Tibial nerve (tissue), 3 donors: ENCODE results near the gene GDE1.

ENCODE experiments used
- POLR2A ChIP-seq, 2 donors: fragments of 450-650 bp; IDR thresholded peaks; one replicate each; pipeline ENCODE4 v1.6.1; 2017; ENCODE audit warnings: antibody characterized with exemption in 2 of 2, mild to moderate bottlenecking in 2 of 2, moderate library complexity in 2 of 2
- TF ChIP-seq, protein P1 (sequence below), 5 experiments: fragments of 200-600 bp in 3 of 5; fragments of 450-650 bp in 2 of 5; sonication (generic) in 3 of 5; IDR thresholded peaks; one replicate each; pipeline ENCODE4 v1.5.1; 2016 to 2019; ENCODE audit warnings: antibody characterized with exemption in 5 of 5, mild to moderate bottlenecking in 3 of 5, moderate library complexity in 2 of 5

- TF ChIP-seq POLR2A (IDR thresholded peaks at IDR 0.05) = no peak
- TF ChIP-seq, protein P1, sequence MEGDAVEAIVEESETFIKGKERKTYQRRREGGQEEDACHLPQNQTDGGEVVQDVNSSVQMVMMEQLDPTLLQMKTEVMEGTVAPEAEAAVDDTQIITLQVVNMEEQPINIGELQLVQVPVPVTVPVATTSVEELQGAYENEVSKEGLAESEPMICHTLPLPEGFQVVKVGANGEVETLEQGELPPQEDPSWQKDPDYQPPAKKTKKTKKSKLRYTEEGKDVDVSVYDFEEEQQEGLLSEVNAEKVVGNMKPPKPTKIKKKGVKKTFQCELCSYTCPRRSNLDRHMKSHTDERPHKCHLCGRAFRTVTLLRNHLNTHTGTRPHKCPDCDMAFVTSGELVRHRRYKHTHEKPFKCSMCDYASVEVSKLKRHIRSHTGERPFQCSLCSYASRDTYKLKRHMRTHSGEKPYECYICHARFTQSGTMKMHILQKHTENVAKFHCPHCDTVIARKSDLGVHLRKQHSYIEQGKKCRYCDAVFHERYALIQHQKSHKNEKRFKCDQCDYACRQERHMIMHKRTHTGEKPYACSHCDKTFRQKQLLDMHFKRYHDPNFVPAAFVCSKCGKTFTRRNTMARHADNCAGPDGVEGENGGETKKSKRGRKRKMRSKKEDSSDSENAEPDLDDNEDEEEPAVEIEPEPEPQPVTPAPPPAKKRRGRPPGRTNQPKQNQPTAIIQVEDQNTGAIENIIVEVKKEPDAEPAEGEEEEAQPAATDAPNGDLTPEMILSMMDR (IDR thresholded peaks at IDR 0.05) = no peak
Measured at GRCh38 chr16:19486051-19486450, 35.8 kb downstream of the GDE1 start.
